ENCODE measurements around the gene NFIA. TPM values are rescaled to one million over a fixed set of nuclear protein-coding genes. Genes with fewer than 3 reads are reported as not detected.

The NFIA gene
- total and polyA plus RNA-seq, 2 of the 13 experiments (the other 11 are each of a cell fraction or from before 2014, with no cell fraction given), result 14.7 to 28.5 TPM

DNA sequence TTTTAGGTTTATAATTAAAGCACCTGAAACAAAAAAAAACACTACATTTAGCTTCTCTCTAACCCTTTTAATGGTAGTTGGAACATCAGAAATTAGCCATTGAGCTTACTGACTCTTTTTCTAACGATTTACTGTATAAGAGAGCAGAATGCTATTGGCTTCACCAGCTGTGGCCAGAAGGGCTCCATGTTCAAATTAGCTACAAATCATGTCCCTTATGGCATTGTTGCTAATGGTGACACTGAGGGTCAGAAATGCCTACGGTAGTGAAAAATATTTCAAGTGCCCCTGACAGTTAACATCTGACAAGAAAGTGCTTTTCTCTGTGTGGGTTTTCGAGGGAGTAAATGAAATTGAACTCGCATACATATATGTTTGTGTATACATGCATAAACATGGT lies 232.7 kb downstream of the NFIA start:
- TF ChIP-seq, protein P1, sequence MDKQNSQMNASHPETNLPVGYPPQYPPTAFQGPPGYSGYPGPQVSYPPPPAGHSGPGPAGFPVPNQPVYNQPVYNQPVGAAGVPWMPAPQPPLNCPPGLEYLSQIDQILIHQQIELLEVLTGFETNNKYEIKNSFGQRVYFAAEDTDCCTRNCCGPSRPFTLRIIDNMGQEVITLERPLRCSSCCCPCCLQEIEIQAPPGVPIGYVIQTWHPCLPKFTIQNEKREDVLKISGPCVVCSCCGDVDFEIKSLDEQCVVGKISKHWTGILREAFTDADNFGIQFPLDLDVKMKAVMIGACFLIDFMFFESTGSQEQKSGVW (CRISPR knock-in tag; IDR thresholded peaks at IDR 0.05; ENCODE audit: borderline replicate concordance), result no peak
- TF ChIP-seq GLI4 (CRISPR knock-in tag; IDR thresholded peaks at IDR 0.05; ENCODE audit: borderline replicate concordance), result no peak
- TF ChIP-seq REL (CRISPR knock-in tag; conservative IDR thresholded peaks at IDR 0.05), result no peak
- TF ChIP-seq ZNF382 (CRISPR knock-in tag; IDR thresholded peaks at IDR 0.05; ENCODE audit: borderline replicate concordance), result no peak
- no peak for TF ChIP-seq HOXA7 (CRISPR knock-in tag; IDR thresholded peaks at IDR 0.05)
- TF ChIP-seq ZNF510 (CRISPR knock-in tag; IDR thresholded peaks at IDR 0.05; ENCODE audit: low read depth), result no peak
- TF ChIP-seq RFXAP (CRISPR knock-in tag; IDR thresholded peaks at IDR 0.05; ENCODE audit: borderline replicate concordance), result no peak
- TF ChIP-seq, protein P2, sequence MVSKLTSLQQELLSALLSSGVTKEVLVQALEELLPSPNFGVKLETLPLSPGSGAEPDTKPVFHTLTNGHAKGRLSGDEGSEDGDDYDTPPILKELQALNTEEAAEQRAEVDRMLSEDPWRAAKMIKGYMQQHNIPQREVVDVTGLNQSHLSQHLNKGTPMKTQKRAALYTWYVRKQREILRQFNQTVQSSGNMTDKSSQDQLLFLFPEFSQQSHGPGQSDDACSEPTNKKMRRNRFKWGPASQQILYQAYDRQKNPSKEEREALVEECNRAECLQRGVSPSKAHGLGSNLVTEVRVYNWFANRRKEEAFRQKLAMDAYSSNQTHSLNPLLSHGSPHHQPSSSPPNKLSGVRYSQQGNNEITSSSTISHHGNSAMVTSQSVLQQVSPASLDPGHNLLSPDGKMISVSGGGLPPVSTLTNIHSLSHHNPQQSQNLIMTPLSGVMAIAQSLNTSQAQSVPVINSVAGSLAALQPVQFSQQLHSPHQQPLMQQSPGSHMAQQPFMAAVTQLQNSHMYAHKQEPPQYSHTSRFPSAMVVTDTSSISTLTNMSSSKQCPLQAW (CRISPR knock-in tag; IDR thresholded peaks at IDR 0.05), result no peak
- TF ChIP-seq, protein P3, sequence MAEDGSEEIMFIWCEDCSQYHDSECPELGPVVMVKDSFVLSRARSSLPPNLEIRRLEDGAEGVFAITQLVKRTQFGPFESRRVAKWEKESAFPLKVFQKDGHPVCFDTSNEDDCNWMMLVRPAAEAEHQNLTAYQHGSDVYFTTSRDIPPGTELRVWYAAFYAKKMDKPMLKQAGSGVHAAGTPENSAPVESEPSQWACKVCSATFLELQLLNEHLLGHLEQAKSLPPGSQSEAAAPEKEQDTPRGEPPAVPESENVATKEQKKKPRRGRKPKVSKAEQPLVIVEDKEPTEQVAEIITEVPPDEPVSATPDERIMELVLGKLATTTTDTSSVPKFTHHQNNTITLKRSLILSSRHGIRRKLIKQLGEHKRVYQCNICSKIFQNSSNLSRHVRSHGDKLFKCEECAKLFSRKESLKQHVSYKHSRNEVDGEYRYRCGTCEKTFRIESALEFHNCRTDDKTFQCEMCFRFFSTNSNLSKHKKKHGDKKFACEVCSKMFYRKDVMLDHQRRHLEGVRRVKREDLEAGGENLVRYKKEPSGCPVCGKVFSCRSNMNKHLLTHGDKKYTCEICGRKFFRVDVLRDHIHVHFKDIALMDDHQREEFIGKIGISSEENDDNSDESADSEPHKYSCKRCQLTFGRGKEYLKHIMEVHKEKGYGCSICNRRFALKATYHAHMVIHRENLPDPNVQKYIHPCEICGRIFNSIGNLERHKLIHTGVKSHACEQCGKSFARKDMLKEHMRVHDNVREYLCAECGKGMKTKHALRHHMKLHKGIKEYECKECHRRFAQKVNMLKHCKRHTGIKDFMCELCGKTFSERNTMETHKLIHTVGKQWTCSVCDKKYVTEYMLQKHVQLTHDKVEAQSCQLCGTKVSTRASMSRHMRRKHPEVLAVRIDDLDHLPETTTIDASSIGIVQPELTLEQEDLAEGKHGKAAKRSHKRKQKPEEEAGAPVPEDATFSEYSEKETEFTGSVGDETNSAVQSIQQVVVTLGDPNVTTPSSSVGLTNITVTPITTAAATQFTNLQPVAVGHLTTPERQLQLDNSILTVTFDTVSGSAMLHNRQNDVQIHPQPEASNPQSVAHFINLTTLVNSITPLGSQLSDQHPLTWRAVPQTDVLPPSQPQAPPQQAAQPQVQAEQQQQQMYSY (CRISPR knock-in tag; IDR thresholded peaks at IDR 0.05), result no peak
- TF ChIP-seq SRY (CRISPR knock-in tag; IDR thresholded peaks at IDR 0.05), result no peak
- no peak for TF ChIP-seq REPIN1 (CRISPR knock-in tag; IDR thresholded peaks at IDR 0.05; ENCODE audit: borderline replicate concordance, low read depth)
- no peak for TF ChIP-seq ARHGAP35 (CRISPR knock-in tag; IDR thresholded peaks at IDR 0.05; ENCODE audit: borderline replicate concordance)
- TF ChIP-seq ZNF260 (CRISPR knock-in tag; IDR thresholded peaks at IDR 0.05; ENCODE audit: borderline replicate concordance, low read depth), result no peak
- TF ChIP-seq, protein P4, sequence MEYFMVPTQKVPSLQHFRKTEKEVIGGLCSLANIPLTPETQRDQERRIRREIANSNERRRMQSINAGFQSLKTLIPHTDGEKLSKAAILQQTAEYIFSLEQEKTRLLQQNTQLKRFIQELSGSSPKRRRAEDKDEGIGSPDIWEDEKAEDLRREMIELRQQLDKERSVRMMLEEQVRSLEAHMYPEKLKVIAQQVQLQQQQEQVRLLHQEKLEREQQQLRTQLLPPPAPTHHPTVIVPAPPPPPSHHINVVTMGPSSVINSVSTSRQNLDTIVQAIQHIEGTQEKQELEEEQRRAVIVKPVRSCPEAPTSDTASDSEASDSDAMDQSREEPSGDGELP (IDR thresholded peaks at IDR 0.05; ENCODE audit: borderline replicate concordance, low read depth), result no peak
- TF ChIP-seq SMARCE1 (IDR thresholded peaks at IDR 0.05; ENCODE audit: borderline replicate concordance), result no peak
- TF ChIP-seq ATF1 (CRISPR knock-in tag; IDR thresholded peaks at IDR 0.05), result no peak
- no TSS peak for BruUV-seq (replicated peaks)
- H3K4me3 ChIP-seq (replicated peaks in 1 of 3; ENCODE audit: insufficient read depth in 1 of 3, low read depth in 2 of 3, low read length in 3 of 3), result no peak overlapping the region
- WGBS (ENCODE audit: low lambda C conversion rate), result 97% methylated on average over 4 of the region's 4 CpGs
- CTCF ChIA-PET (ENCODE audit: low intra/inter-chr PET ratio, low total read pairs), result no interaction called here
- H3K79me2 ChIP-seq (ENCODE audit: insufficient read depth, low read length), result peaks cover 21% of the 10 kb centered on the region
- no peaks in the 10 kb centered on the region for H3K27me3 ChIP-seq (ENCODE audit: control insufficient read depth in 1 of 2, insufficient read depth in 2 of 2, low read length in 2 of 2)
- POLR2A ChIA-PET, result no interaction called here
- no peaks in the 10 kb centered on the region for H3K9me3 ChIP-seq (ENCODE audit: low read length)
- H3K4me2 ChIP-seq (ENCODE audit: low read depth, low read length), result no peak overlapping the region
- no peak overlapping the region for H2AFZ ChIP-seq (ENCODE audit: low read length)
- peaks cover 10% of the 10 kb centered on the region for H4K20me1 ChIP-seq (ENCODE audit: insufficient read depth, low read length)
- H3K9ac ChIP-seq (ENCODE audit: insufficient read depth, low read depth, low read length), result no peak overlapping the region
- no peak overlapping the region for H3K27ac ChIP-seq (ENCODE audit: extremely low read length, insufficient read depth, low read length)
- intact Hi-C loops (cut with micrococcal nuclease; ENCODE audit: unreplicated experiment), result no loop called here
- no peak for ATAC-seq
- H3K4me1 ChIP-seq (ENCODE audit: insufficient read depth, low read length), result peaks cover 14% of the 10 kb centered on the region
- no peak for FAIRE-seq
- H3K36me3 ChIP-seq (replicated peaks in 1 of 2; ENCODE audit: control insufficient read depth in 1 of 2, insufficient read depth in 2 of 2, low read length in 2 of 2), result peaks cover 5 to 14% of the 10 kb centered on the region in 2 experiments; a peak in 2 of 5 replicates
- in situ Hi-C loops (cut with HindIII; ENCODE audit: extremely low pct_ligation_motif_present, low pct_unique_long_range_greater_than_20kb), result no loop called here
- no peak for DNase-seq (ENCODE audit: low spot score)
